AG04450 (cell line): ENCODE results near the gene ARID3C. TPM values are rescaled to one million over a fixed set of nuclear protein-coding genes. Genes with fewer than 3 reads are reported as not detected.

ENCODE experiments used
- CTCF ChIA-PET: fragments of 300-600, 350-600 bp; formaldehyde crosslinking; extraction: SDS; loops from one replicate; lab custom pipeline; 2022; ENCODE audit warnings: antibody characterized with exemption, inconsistent platforms; lab: Charles Lee
- POLR2A ChIA-PET: fragments of 350-600 bp; formaldehyde crosslinking; extraction: SDS; loops from one replicate; lab custom pipeline; 2021; ENCODE audit warnings: antibody characterized with exemption, inconsistent platforms; lab: Yijun Ruan, JAX
- DNase-seq: peaks from one replicate; pipeline ENCODE4 v3.0.0-alpha.2; 2011; ENCODE audit warnings: low read depth, low spot score
- H3K27ac ChIP-seq: one replicate; pipeline ENCODE4 v1.5.1; 2012; ENCODE audit warnings: low read depth, low read length, control low read depth
- H3K27me3 ChIP-seq: one replicate; pipeline ENCODE4 v1.6.0; 2012; ENCODE audit warnings: low read length; ENCODE audit not compliant: control insufficient read depth, insufficient read depth
- H3K4me3 ChIP-seq: 2 replicates; pipeline ENCODE4 v1.5.1; 2011; ENCODE audit warnings: mild to moderate bottlenecking, low read depth, low read length, control low read depth
- H3K9me3 ChIP-seq: 2 replicates; pipeline ENCODE4 v1.5.1; 2012; ENCODE audit warnings: low read length; ENCODE audit not compliant: control insufficient read depth, insufficient read depth
- polyA plus RNA-seq: library from polyadenylated mRNA; depleted of rRNA; stranded (reverse); fragments of >200 nt; gene quantifications from 2 replicates; pipeline ENCODE4 v1.2.3, GENCODE V29; 2011
- TF ChIP-seq, protein P1 (sequence below): IDR thresholded peaks from 2 replicates; pipeline ENCODE4 v1.5.1; 2011; ENCODE audit warnings: low read depth, low read length, control low read depth, inconsistent platforms

The ARID3C gene
- polyA plus RNA-seq, 1 experiment: not detected

- TF ChIP-seq, protein P1, sequence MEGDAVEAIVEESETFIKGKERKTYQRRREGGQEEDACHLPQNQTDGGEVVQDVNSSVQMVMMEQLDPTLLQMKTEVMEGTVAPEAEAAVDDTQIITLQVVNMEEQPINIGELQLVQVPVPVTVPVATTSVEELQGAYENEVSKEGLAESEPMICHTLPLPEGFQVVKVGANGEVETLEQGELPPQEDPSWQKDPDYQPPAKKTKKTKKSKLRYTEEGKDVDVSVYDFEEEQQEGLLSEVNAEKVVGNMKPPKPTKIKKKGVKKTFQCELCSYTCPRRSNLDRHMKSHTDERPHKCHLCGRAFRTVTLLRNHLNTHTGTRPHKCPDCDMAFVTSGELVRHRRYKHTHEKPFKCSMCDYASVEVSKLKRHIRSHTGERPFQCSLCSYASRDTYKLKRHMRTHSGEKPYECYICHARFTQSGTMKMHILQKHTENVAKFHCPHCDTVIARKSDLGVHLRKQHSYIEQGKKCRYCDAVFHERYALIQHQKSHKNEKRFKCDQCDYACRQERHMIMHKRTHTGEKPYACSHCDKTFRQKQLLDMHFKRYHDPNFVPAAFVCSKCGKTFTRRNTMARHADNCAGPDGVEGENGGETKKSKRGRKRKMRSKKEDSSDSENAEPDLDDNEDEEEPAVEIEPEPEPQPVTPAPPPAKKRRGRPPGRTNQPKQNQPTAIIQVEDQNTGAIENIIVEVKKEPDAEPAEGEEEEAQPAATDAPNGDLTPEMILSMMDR: no peak
- POLR2A ChIA-PET: interaction anchor here (1.9 kb wide), 1 partner anchor 12 kb away, joined by 7 read pairs; no protein-coding TSS in a partner anchor
- CTCF ChIA-PET: no interaction called here
These were observed 24.5 kb upstream of the ARID3C start for GRCh38 chr9:34653151-34654072.

GRCh38 chr9:34652602-34653000, 23.7 kb upstream of the ARID3C start:
- H3K4me3 ChIP-seq: peak overlapping the region; percentile 64
- POLR2A ChIA-PET: interaction anchor here (2.0 kb wide), 1 partner anchor 12 kb away, joined by 6 read pairs; no protein-coding TSS in a partner anchor

More at GRCh38 chr9:34653151-34654072, 24.5 kb upstream of the ARID3C start:
- H3K27me3 ChIP-seq: no peaks in the 10 kb centered on the region
- DNase-seq: no peak
- peak overlapping the region; percentile 26; the same call in 1 of the 2 replicates for H3K4me3 ChIP-seq
- no peaks in the 10 kb centered on the region for H3K9me3 ChIP-seq
- peak overlapping the region; percentile 11 for H3K27ac ChIP-seq

DNA sequence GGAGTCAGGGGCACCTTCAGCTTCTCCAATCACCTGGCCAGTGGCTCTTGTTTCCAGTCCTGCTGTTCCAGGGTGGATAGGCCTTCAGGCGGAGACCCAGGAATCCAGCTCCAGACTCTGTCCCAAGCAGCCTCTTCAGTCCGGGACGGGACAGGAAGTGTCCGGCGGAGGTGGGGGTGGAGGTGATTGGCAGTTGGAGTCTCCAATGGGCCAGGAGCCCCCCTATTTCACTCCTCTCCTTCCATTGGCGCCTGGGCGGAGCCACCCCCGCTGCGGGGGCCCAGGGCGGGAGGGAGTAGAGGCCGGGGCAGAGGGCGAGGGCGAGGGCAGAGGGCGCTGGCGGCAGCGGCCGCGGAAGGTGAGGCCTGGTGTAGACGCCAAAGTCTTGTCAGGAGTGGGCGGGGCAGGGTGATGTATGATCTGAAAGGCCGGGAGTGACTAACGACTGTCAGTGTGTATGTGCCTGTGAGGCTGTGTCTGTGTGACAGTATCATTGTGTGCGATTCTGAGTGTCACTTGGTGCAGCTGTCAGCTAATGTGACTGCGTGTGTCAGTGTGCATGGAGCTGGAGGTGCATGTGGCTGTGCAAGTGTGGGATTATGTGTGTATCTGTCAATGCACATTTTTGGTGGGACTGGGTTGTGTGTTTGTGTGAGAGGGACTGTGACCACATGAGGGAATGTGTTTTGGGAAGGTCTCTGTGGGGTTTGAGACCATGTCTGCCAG, 23.2 kb upstream of the ARID3C start, which contains the start of gene IL11RA:
Gene IL11RA (plus strand): TSS at position 310 of the 726 bp plus-strand sequence. CDS start 3,033 bp downstream, outside the sequence.
- no peaks in the 10 kb centered on the region for H3K9me3 ChIP-seq
- POLR2A ChIA-PET: interaction anchor here (0.9 to 2.0 kb wide), 2 partner anchors 10 to 13 kb away, joined by 3 to 6 read pairs; partner anchors contain the start of gene CCL27
- CTCF ChIA-PET: interaction anchor here (2.5 kb wide), 1 partner anchor 17 kb away, joined by 5 read pairs; no protein-coding TSS in a partner anchor
- H3K27me3 ChIP-seq: no peaks in the 10 kb centered on the region
- TF ChIP-seq, protein P1: no peak
- H3K4me3 ChIP-seq: peak within 1 kb of the TSS; percentile 64
- H3K27ac ChIP-seq: no peak within 1 kb of the TSS
- no peak for DNase-seq

More at GRCh38 chr9:34652602-34653000, 23.7 kb upstream of the ARID3C start:
- H3K9me3 ChIP-seq: no peaks in the 10 kb centered on the region
- no peak overlapping the region for H3K27ac ChIP-seq
- H3K27me3 ChIP-seq: no peaks in the 10 kb centered on the region
- CTCF ChIA-PET: interaction anchor here (2.5 kb wide), 1 partner anchor 18 kb away, joined by 5 read pairs; no protein-coding TSS in a partner anchor
- no peak for DNase-seq
- TF ChIP-seq, protein P1: no peak

DNA sequence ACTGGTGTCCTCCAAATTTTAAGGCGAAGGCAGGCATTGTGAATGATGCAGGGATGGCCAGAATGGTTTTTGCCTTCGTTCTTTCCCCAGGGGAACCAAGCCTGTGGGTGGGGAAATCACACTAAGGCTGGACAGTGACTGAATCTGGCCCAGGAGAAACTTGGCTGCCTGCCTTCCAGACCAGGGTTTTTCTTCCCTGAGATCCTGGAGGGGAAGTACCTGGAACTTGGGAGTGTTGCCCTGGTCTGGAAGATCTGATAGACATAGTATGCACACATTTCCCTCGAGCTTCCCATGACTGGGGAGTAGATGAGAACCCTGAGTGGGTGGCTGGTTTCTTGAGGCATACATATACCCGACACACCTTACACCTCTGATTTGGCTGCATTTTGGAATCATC, 22.5 kb upstream of the ARID3C start:
- DNase-seq: no peak
- H3K27me3 ChIP-seq: no peaks in the 10 kb centered on the region
- H3K9me3 ChIP-seq: no peaks in the 10 kb centered on the region; the same call in 1 of the 2 replicates
- H3K27ac ChIP-seq: no peak overlapping the region
- ChIA-PET CTCF (interaction anchor here (2.1 to 2.5 kb wide), 2 partner anchors 13 to 16 kb away, joined by 5 to 7 read pairs; no protein-coding TSS in a partner anchor), POLR2A (interaction anchor here (0.9 to 2.0 kb wide), 2 partner anchors 11 to 14 kb away, joined by 3 to 6 read pairs; partner anchors contain the start of gene CCL27)
- TF ChIP-seq, protein P1: no peak
- peak overlapping the region; percentile 64 for H3K4me3 ChIP-seq
